ENCODE results near the gene ACCS. TPM values are rescaled to one million over a fixed set of nuclear protein-coding genes. Genes with fewer than 3 reads are reported as not detected.

ACCS gene
- total and polyA plus RNA-seq, 2 experiments from 2014 or later, result 9.9 to 21.4 TPM

DNA sequence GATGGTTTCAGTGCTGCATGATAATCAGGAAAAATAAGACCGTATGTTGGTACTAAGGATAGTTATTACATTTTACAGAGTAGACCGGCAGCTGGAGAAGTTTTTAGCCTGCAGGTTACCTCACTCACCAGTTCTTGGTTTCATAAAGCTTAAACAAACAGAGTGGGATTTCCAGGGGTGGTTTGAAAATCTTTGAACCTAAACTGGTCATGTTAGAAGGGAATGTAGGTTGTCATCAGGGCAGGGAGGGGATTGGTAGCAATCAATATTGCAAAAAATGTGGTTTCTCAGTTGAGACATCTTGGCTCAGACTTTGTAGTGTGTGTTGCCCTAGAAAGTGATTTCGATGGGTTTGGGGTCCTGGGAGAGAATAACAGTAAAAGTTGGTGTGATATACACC lies 46.9 kb downstream of the ACCS start:
- WGBS (ENCODE audit: low lambda C conversion rate, missing lambda C conversion rate), result 84% methylated on average over 3 of the region's 3 CpGs
- H3K36me3 ChIP-seq (replicated peaks; ENCODE audit: insufficient read depth, low read depth), result no peaks in the 10 kb centered on the region
- H3K9me2 ChIP-seq (replicated peaks; ENCODE audit: insufficient read depth), result no peaks in the 10 kb centered on the region
- H3K4me3 ChIP-seq, result no peak overlapping the region
- H3K4me1 ChIP-seq (ENCODE audit: insufficient read depth), result peaks cover 12% of the 10 kb centered on the region
- no peak for DNase-seq (ENCODE audit: low spot score)
- H4K20me1 ChIP-seq (ENCODE audit: insufficient read depth, poor library complexity, severe bottlenecking), result no peaks in the 10 kb centered on the region
- no peak overlapping the region for H3K4me2 ChIP-seq
- H2AFZ ChIP-seq, result no peak overlapping the region
- H3K79me2 ChIP-seq, result peaks cover 6% of the 10 kb centered on the region
- H3K27me3 ChIP-seq, result no peaks in the 10 kb centered on the region
- TF ChIP-seq EZH2phosphoT487 (IDR thresholded peaks at IDR 0.05; ENCODE audit: low read depth, severe bottlenecking, unreplicated experiment), result no peak
- TF ChIP-seq EZH2 (IDR thresholded peaks at IDR 0.05; ENCODE audit: borderline replicate concordance), result no peak
- TF ChIP-seq, protein P1, sequence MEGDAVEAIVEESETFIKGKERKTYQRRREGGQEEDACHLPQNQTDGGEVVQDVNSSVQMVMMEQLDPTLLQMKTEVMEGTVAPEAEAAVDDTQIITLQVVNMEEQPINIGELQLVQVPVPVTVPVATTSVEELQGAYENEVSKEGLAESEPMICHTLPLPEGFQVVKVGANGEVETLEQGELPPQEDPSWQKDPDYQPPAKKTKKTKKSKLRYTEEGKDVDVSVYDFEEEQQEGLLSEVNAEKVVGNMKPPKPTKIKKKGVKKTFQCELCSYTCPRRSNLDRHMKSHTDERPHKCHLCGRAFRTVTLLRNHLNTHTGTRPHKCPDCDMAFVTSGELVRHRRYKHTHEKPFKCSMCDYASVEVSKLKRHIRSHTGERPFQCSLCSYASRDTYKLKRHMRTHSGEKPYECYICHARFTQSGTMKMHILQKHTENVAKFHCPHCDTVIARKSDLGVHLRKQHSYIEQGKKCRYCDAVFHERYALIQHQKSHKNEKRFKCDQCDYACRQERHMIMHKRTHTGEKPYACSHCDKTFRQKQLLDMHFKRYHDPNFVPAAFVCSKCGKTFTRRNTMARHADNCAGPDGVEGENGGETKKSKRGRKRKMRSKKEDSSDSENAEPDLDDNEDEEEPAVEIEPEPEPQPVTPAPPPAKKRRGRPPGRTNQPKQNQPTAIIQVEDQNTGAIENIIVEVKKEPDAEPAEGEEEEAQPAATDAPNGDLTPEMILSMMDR (IDR thresholded peaks at IDR 0.05; ENCODE audit: poor library complexity), result no peak
- no peaks in the 10 kb centered on the region for H3K9me3 ChIP-seq (ENCODE audit: low read depth)
- no peak overlapping the region for H3K27ac ChIP-seq

DNA sequence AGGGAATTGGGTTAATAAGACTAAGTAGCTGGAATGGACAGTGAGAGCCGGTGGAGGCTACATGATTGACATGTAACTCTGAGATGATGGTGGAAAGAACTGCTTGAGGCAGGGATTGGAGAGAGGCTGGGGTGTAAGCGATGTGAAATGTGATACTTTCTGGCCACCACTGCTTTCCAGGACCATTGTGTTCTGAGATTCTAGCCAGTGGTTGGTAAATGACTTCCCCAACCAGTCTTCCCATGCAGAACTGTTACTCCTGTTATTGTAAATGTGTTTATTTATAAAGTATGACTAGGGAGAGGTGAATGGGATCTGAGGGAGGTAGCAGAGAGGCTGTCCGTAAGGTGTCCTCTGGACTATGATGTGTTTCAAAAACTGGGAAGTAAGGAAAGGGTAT lies 47.5 kb downstream of the ACCS start:
- TF ChIP-seq, protein P1 (IDR thresholded peaks at IDR 0.05; ENCODE audit: poor library complexity), result no peak
- TF ChIP-seq EZH2phosphoT487 (IDR thresholded peaks at IDR 0.05; ENCODE audit: low read depth, severe bottlenecking, unreplicated experiment) (no peak), EZH2 (IDR thresholded peaks at IDR 0.05; ENCODE audit: borderline replicate concordance) (no peak)
- Histone ChIP-seq H3K27me3 (no peaks in the 10 kb centered on the region), H3K4me3 (no peak overlapping the region), H3K36me3 (replicated peaks; ENCODE audit: insufficient read depth, low read depth) (no peaks in the 10 kb centered on the region), H2AFZ (no peak overlapping the region), H3K9me3 (ENCODE audit: low read depth) (no peaks in the 10 kb centered on the region), H3K79me2 (peaks cover 6% of the 10 kb centered on the region), H3K4me1 (ENCODE audit: insufficient read depth) (peaks cover 12% of the 10 kb centered on the region), H3K4me2 (no peak overlapping the region), H3K27ac (no peak overlapping the region), H4K20me1 (ENCODE audit: insufficient read depth, poor library complexity, severe bottlenecking) (no peaks in the 10 kb centered on the region), H3K9me2 (replicated peaks; ENCODE audit: insufficient read depth) (no peaks in the 10 kb centered on the region)
- WGBS (ENCODE audit: low lambda C conversion rate, missing lambda C conversion rate), result 81% methylated on average over 3 of the region's 3 CpGs
- DNase-seq (ENCODE audit: low spot score), result no peak

DNA sequence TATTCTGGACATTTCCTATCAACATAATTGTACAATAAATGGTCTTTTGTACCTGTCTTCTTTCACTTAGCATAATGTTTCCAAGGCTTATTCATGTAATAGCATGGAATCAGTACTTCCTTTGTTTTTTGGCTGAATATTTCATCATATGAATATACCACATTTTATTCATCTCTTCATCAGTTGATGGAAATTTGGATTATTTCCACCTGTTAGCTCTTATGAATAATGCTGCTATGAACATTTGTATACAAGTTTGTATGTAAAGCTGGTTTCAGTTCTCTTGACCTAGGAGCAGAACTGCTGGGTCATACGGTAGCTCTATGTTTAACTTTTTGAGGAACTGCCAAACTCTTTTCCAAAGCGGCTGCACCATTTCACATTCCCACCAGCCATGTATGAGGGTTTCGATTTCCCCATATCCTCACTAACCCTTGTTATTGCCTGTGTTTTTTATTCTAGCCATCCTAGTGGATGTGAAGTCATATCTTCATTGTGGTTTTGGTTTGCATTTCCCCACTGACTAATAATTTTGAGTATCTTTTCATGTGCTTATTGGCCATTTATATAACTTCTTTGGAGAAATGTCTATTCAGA lies 50.3 kb downstream of the ACCS start:
- peaks cover 3% of the 10 kb centered on the region for H3K79me2 ChIP-seq
- H3K4me3 ChIP-seq, result no peak overlapping the region
- H3K27ac ChIP-seq, result no peak overlapping the region
- H2AFZ ChIP-seq, result no peak overlapping the region
- H3K9me3 ChIP-seq (ENCODE audit: low read depth), result no peaks in the 10 kb centered on the region
- no peak overlapping the region for H3K4me2 ChIP-seq
- H4K20me1 ChIP-seq (ENCODE audit: insufficient read depth, poor library complexity, severe bottlenecking), result no peaks in the 10 kb centered on the region
- 98% methylated on average over 3 of the region's 3 CpGs for WGBS (ENCODE audit: low lambda C conversion rate, missing lambda C conversion rate)
- TF ChIP-seq EZH2phosphoT487 (IDR thresholded peaks at IDR 0.05; ENCODE audit: low read depth, severe bottlenecking, unreplicated experiment) (no peak), EZH2 (IDR thresholded peaks at IDR 0.05; ENCODE audit: borderline replicate concordance) (no peak)
- TF ChIP-seq, protein P1 (IDR thresholded peaks at IDR 0.05; ENCODE audit: poor library complexity), result no peak
- peaks cover 12% of the 10 kb centered on the region for H3K4me1 ChIP-seq (ENCODE audit: insufficient read depth)
- no peaks in the 10 kb centered on the region for H3K9me2 ChIP-seq (replicated peaks; ENCODE audit: insufficient read depth)
- no peaks in the 10 kb centered on the region for H3K27me3 ChIP-seq
- no peak for DNase-seq (ENCODE audit: low spot score)
- H3K36me3 ChIP-seq (replicated peaks; ENCODE audit: insufficient read depth, low read depth), result no peaks in the 10 kb centered on the region
